Measurements from ENCODE around the gene USP31.

The USP31 gene

DNA sequence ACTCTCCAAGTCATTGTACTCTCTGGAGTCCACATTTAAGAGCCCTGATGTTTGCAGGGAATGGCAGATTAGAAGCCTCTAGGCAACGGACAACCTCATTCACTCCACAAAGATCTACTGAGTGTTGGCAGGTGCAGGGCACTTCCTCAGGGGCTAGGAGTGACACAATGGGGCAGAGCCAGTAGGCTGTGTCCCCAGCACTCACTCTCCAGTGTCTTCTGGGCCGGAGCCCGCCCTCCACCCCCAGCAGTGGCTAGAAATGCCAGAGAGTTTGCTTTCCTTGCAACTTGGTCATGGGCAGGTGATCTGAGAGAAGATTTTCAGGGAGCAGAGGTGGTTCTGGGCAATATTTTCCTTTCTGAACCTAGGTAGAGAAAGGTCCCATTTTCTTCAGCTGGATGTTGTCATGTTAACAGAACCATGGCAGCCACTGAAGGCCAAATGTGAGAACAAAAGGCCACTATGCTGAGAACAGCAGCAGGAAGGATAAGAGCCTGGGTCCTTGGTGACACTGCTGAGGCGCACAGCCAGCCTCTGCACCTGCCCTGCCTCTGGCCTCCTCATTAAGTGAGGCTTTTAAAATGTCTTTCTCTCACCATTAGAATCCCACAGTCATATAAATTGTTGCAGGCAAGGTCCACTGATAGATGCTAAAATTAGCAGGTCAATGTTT lies 96.2 kb downstream of the USP31 start:
- no peak for DNase-seq

DNA sequence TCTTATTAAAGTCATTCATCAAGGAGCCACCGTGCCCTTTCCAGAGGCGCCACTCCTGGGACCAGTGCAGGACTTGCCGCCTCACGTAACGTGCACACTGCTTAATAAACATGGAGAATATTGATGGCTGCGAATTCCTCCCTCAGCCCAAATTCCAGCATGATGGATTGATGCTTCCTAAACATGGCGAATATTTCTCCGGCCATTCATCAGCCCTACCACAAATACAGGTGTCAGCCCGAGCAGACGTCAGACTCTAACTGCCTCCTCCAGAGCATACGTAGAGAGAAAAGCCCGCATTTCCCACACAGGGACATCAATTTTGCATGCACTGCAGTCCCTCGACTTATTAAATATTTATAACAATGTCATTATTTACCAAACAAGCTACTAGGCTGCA lies 97.0 kb downstream of the USP31 start:
- DNase-seq = no peak

DNA sequence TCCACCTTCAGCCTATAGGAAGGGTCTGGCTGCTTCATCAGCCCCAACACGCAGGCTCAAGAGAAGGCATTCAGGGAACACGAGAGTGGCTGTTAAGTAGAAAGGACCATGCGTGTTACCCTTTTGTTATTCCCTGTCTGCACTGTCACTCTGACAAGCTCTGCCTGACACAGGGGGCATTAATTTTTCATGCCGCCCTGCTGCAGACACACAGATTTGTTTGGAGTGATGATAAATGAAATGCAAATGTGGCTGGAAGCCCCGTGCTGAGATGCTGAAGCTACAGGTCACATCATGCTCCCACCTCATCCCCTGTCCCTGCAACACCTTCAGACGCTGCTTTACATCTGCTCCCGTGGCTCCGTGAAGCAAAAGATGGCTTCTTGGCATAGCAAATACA lies 97.7 kb downstream of the USP31 start:
- DNase-seq = no peak

DNA sequence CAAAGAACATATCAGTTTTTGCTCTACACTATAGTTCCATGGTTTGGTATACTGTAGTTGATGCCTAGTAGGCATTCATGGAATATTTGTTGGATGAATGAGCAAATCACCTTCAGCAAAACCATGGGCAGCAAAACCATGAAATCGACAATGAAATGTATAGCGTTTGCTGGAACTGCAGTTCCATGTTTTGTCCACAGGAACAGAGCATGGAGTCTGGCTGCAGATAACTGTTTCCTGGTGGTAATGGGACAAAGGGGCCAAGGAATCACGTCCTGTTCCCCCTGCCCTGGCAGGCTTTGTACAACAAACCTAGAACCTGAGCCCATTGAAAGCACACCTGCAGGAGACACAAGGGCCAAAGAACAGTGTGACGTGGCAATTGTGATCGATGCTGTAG lies 101.1 kb downstream of the USP31 start:
- DNase-seq = no peak

DNA sequence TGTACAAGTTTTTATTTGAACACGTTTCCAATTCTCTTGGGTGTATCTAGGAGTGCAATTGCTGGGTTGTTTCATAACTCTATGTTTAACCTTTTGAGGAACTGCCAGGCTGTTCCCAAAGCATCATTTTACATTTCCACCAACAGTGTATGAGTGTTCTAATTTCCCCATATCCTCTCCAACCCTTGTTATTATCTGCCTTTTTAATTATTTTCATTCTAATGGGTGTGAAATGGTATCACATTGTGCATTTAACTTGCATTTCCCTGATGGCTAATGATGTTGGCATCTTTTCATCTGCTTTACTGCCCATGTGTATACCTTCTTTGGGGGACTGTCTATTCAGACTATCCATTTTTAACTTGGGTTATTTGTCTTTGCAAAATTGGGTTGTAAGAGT lies 104.2 kb downstream of the USP31 start:
- no peak for DNase-seq

DNA sequence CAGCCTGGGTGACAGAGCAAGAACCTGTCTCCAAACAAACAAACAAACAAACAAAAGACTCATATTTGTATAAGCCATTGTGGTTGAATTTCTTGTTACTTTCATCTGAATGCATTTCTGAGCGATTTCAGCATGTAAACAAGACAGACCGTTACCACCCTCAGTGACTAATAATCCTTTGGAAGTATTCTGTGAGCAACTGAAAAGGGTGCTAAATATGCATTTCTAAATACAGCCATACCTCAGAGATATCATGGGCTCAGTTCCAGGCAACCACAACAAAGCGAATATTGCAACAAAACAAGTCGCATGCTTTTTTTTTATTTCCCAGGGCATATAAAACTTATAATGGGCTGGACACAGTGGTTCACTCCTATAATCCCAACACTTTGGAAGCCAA lies 109.0 kb downstream of the USP31 start:
- no peak for DNase-seq

DNA sequence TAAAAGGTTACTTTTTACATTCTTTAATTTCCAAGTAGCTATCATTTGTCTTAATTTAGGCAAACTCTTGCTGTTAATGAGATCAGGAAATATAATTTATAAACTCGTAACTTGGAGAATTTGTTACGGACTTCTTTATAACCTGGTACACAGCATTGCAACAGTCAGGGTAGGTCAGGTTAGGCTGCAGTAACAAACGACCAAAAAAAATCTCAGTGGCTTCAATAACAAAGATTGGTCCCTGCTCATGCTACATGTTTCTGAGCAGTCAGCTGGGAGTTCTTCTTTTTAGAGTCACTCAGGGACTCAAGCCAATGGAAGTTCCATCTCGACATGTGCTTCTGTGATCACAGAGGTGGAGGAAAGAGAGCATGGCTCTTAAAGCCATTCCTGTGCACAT lies 110.1 kb downstream of the USP31 start:
- no peak for DNase-seq

DNA sequence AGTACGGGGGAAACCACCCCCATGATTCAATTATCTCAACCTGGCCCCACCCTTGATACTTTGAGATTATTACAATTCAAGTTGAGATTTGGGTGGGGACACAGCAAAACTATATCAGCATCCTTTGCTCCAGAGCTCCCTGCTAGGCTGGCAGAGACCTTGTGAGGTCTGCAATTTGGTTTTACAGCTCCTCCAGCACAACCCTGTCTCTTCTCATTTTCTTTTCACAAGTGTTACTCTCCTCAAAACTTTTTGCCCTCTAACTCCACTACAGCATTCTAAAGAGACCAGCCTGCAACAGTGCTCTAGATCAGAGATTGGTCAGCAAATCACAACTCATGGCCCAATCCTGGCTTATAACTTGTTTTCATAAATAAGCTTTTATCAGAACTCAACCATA lies 114.0 kb downstream of the USP31 start:
- DNase-seq = no peak

DNA sequence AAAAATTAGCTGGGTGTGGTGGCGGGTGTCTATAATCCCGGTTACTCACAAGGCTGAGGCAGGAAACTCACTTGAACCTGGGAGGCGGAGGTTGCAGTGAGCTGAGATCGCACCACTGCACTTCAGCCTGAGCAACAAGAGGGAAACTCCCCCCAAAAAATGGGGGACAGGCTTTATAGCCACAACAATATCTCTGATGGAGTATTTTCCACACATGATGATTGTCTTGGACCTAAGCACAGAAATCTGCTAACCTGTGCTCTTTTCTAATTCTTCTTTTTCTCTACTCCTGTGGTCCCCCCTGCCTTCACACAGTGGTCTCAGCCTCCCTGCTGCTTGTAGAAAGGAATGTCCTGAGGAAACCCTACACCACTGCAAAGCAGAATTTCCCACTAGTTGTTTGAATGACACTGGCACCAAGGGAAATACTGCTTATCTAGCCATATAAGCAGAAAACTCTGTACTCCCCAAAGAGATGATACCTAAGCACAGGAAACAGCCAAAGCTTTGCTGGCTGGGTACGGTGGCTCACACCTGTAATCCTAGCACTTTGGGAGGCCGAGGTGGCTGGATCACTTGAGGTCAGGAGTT lies 117.6 kb downstream of the USP31 start:
- no peak for DNase-seq

DNA sequence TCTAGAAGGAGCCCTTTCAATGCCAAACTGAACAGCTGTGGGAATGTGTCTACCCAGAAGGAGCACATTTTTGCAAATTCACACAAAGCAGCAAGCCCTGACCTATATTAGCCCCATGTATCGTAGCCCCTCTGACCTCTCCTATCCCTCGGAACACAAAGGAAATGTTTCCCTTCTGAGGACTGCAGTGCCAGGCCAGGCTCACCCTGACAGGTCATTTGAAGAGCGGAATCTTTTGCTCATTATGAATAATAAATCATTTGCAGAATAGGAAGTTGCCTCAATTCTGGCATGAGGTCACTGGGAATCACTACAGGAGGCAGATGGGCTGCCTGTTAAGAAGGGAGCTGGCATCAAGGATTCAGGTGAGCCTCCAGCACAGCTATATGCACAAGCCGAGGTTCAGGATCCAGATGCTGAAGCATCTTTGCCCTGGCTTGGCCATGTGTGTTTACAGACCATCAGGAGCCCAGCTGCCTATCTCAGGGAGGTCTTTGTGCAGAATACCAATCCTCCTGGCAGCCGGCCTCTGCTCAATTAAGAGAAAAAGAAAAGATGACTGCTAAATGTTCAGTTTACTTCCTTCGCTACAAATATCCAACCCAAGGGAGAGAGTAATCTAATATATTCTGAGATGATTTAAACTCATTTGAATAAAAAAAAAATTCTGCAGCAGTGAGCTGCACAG lies 119.4 kb downstream of the USP31 start:
- no peak for DNase-seq

DNA sequence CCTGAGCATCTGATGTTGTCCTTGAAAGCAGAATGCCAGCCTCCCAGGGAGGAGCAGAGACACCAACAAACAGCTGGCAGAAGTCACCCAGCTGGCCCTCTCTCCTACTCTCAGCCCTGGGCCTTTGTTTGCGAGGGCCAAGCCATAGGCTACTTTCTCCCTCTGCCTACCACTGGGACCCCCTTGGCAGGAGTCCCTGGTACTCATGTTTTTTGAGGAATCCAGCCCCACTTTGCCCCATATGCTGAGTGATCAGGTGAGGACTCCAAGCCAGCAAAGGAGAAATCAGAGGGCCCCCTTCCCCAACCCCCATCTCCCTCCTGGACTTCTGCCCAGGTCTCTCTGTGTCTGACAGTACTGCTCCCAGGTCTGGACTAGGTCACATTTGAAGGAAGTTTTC lies 121.9 kb downstream of the USP31 start:
- no peak for DNase-seq

DNA sequence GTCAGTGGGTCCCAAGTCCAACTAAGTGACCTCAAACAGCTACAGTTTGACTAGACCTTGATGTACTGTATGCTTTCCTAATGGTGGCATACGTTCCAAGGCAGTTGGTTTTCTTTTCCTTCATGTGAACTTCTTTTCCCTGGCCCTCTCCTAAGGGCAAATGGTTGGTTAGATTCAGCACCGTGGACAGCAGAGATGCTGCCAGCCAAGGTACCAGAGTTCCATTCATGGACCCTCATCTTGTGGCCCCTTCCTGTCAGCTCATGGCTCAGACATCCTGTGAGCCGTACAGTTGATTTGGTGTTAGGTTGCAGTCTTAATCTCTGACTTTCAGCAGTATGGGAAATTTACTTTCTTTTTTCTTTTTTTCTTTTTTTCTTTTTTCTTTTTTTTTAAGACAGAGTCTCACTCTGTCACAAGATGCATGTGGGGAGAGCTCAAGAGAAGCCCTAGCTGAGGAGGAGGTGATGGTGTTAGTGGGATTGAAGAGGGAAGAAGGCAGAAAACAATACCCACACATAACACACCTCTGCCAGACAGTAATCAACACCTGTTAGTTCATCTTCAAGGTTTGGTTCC lies 122.4 kb downstream of the USP31 start:
- no peak for DNase-seq

DNA sequence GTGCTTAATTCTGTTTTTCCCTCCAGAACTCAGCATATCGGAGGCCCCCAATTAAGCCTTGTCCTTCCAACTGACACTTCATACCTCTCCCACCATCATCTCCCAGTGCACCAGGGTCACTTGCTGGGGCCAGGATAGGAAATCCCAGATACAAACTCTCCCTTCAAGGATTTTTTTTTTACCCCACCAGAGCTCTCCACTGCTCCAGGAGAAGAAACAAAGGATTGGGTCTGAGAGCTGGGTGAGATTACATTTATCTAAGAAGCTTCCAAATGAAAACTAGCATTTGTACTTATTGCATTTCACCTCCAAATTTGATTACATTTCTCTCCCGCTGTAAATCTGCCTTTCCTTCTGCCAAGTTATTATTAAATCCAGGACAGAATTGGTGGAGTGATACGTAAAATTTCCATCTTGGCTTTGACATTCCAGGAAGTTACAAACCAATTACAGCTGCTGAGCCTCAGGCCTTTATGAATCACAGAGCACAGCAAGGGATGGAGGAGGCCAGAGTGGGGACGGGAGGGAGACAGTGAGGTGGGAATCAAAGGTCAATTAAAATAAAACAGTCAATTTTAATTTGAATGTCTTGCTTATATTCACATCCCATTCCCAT lies 123.5 kb downstream of the USP31 start:
- DNase-seq = no peak

DNA sequence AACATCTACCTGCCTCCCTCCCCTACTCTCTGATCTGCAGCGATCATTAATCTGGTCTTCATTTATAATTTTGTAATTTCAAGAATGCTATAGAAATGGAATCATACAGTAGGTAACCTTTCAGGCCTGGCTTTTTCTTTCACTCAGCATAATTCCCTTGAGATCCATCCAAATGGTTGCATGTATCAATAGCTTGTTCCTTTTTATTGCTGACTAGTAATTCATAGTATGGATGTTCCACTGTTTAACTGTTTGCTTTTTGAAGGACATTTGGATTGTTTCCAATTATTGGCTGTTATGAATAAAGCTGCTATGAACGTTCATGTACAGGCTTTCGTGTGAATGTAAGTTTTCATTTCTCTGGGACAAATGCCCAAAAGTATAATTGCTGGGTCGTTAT lies 125.2 kb downstream of the USP31 start:
- no peak for DNase-seq

DNA sequence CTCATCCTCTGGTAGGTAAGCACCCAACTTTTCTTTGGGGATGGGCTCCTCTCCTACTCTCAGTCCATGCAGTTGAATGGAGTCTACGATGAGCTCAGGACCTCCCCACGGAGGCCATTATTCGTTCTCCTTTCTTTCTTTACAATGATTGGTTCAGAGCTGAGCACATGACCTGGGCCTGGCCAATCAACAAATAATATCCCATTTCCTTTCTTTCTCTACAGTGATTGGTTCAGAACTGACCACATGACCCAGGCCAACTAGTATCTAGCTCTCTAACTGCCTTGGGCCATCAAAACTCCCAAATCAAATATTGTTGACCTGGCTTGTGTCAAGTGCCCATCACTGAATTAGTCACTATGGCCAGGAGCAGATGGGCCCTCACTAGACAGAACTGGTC lies 129.2 kb downstream of the USP31 start:
- no peak for DNase-seq

DNA sequence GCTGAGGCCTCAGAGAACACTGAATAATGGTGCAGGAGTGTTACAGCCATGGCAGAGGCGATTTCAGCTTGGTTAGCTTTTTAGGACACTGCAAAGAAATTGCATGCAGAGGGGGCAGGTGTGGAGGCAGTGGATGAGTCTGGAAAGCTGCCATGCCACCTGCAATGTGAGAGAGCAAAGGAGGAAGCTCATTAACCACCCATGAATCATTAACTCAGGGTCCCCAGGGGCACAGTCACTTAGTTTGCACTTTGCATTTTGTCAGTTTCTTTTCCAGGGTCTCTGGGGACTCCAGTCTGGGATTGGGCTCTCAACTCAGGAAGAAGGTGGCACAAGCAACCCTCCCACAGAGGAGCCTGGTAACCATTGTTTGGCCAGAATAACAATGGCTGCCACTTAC lies 132.9 kb downstream of the USP31 start:
- peak; percentile 58 for DNase-seq

DNA sequence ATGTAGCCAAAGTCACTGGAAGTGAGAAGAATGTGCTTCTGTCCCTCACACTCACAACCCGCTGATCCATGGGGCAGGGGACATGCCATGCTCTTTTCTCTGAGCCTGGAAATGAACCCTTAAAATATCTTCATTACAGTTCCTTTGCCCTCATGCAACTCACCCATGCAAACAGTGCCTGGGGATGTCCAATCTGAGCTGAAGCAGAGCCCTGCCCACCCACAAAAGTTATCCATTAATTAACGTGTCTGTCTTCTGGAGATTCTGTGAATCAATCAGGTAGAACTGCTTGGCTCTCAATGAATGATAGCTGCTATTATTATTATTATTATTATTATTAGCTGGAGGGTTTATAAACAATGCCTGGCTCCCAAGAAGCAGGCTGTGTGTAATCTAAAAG lies 133.7 kb downstream of the USP31 start:
- no peak for DNase-seq

DNA sequence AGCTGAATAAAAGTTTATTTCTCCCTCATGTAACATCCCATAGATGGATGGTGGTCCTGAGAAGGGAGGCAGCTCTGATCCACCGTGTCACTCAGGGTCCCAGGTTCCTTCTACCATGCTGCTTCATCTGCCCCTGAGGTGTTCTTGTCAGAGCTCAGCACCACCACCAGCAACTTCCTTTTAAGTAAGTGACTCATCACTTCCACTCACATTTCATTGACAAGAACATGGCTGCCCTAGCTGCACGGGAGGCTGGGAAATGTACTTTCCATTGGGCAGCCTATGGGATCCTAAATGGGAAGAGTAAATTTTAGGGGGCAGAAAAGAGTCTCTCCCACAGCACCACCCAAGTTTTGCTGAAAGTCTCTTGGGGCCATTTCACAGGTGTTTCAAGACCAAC lies 134.7 kb downstream of the USP31 start:
- DNase-seq = no peak

All from NCI-H187 treated with DMSO at 0.1 percent for 48 hours (cell line).